GM23338 (cell line): ENCODE measurements around the gene MLANA.
A peak's percentile ranks its signal among the peaks of the same experiment; 100 is the strongest.

Experiments used
- CREB1 ChIP-seq: fragments of 250-450 bp; sonication (Bioruptor Pico); IDR thresholded peaks from 2 replicates; pipeline ENCODE4 v1.5.0; 2020; ENCODE audit warnings: low read depth, mild to moderate bottlenecking, moderate library complexity
- CTCF ChIP-seq, 2 experiments: fragments of 200-600 bp in 1 of 2; sonication (generic) in 1 of 2; conservative IDR thresholded peaks; 2 replicates each; pipeline versions ENCODE4 v1.5.1 to v1.6.1; 2016 to 2017; ENCODE audit warnings: antibody characterized with exemption in 2 of 2, low read depth in 2 of 2, mild to moderate bottlenecking in 2 of 2, moderate library complexity in 1 of 2
- ETS1 ChIP-seq: IDR thresholded peaks from 2 replicates; pipeline ENCODE4 v1.6.1; 2016; ENCODE audit warnings: antibody characterized with exemption
- EZH2 ChIP-seq: fragments of 200-600 bp; sonication (generic); IDR thresholded peaks from one replicate; pipeline ENCODE4 v1.8.0; 2017; ENCODE audit warnings: antibody characterized with exemption, mild to moderate bottlenecking, low read depth; ENCODE audit not compliant: unreplicated experiment
- EZH2phosphoT487 ChIP-seq: fragments of 200-600 bp; sonication (generic); IDR thresholded peaks from one replicate; pipeline ENCODE4 v1.8.1; 2018; ENCODE audit warnings: antibody characterized with exemption; ENCODE audit not compliant: unreplicated experiment
- JUNB ChIP-seq: IDR thresholded peaks from one replicate; pipeline ENCODE4 v1.6.1; 2016; ENCODE audit warnings: antibody characterized with exemption; ENCODE audit not compliant: unreplicated experiment
- POLR2AphosphoS5 ChIP-seq: IDR thresholded peaks from 2 replicates; pipeline ENCODE4 v1.6.1; 2016; ENCODE audit warnings: antibody characterized with exemption, low read depth
- REST ChIP-seq: IDR thresholded peaks from one replicate; pipeline ENCODE4 v1.6.1; 2018; ENCODE audit warnings: antibody characterized with exemption; ENCODE audit not compliant: unreplicated experiment
- STAT1 ChIP-seq: IDR thresholded peaks from one replicate; pipeline ENCODE4 v1.6.1; 2016; ENCODE audit warnings: antibody characterized with exemption; ENCODE audit not compliant: unreplicated experiment
- ZNF331 ChIP-seq: fragments of 250-450 bp; sonication (Bioruptor Pico); IDR thresholded peaks from 2 replicates; pipeline ENCODE4 v1.5.0; 2020; ENCODE audit warnings: low read depth, mild to moderate bottlenecking, moderate library complexity

- peak; percentile 78 to 79 for TF ChIP-seq CTCF (conservative IDR thresholded peaks at IDR 0.05; ENCODE audit: low read depth in 2 of 2)
- no peak for TF ChIP-seq EZH2
- TF ChIP-seq ZNF331, result no peak
- TF ChIP-seq STAT1, result no peak
- TF ChIP-seq POLR2AphosphoS5, result no peak
- no peak for TF ChIP-seq JUNB
- TF ChIP-seq EZH2phosphoT487, result no peak
- TF ChIP-seq CREB1 (CRISPR knock-in tag), result no peak
- no peak for TF ChIP-seq REST
- TF ChIP-seq ETS1, result no peak
Measured at GRCh38 chr9:5869315-5870019, 21.2 kb upstream of the MLANA start.
